Panc1 (cell line): ENCODE data around the gene FAM200B. TPM values are rescaled to one million over a fixed set of nuclear protein-coding genes. Genes with fewer than 3 reads are reported as not detected.

Experiments used
- ATAC-seq: fragments of 200-7000 bp; cut with Tn5 transposase; 2 replicates; pipeline ENCODE4 v1.9.1; 2020; ENCODE audit warnings: mild to moderate bottlenecking, moderate library complexity
- BruUV-seq: library from RNA; stranded (reverse); fragments of 400-500 nt; replicated peaks from 2 replicates; lab custom pipeline; 2021; lab: Mats Ljungman, UMichigan
- CTCF ChIA-PET: fragments of 300-600 bp; sonication (Branson Sonifier 250); formaldehyde crosslinking; loops from one replicate; lab custom pipeline; 2022; ENCODE audit warnings: antibody characterized with exemption; lab: Charles Lee
- POLR2A ChIA-PET: fragments of 300-600 bp; sonication (Branson Sonifier 250); formaldehyde crosslinking; loops from one replicate; lab custom pipeline; 2022; ENCODE audit warnings: antibody characterized with exemption; lab: Charles Lee
- DNase-seq: peaks from one replicate; pipeline ENCODE4 v3.0.0-alpha.2; 2010; ENCODE audit warnings: low read depth, low spot score
- H3K27ac ChIP-seq: 2 replicates; pipeline ENCODE4 v1.5.1; 2011; ENCODE audit warnings: mild to moderate bottlenecking, low read length, inconsistent platforms
- H3K27me3 ChIP-seq: fragments of 200-500 bp; sonication (Bioruptor generic); 2 replicates; pipeline ENCODE4 v1.6.0; 2014; ENCODE audit warnings: low read length, inconsistent platforms; ENCODE audit not compliant: control insufficient read depth, insufficient read depth
- H3K36me3 ChIP-seq: fragments of 200-500 bp; sonication (Bioruptor generic); 2 replicates; pipeline ENCODE4 v1.5.1; 2014; ENCODE audit warnings: inconsistent platforms, mild to moderate bottlenecking, low read length, moderate library complexity; ENCODE audit not compliant: control insufficient read depth, insufficient read depth
- H3K4me1 ChIP-seq: 2 replicates; pipeline ENCODE4 v1.5.1; 2011; ENCODE audit warnings: inconsistent platforms, mild to moderate bottlenecking, low read length, moderate library complexity; ENCODE audit not compliant: control insufficient read depth, insufficient read depth
- H3K4me3 ChIP-seq, 2 experiments: 2 replicates each; pipeline ENCODE4 v1.5.1; 2011 to 2012; ENCODE audit warnings: low read depth in 2 of 2, low read length in 2 of 2, mild to moderate bottlenecking in 2 of 2, inconsistent platforms in 1 of 2, moderate library complexity in 1 of 2
- H3K9me3 ChIP-seq: fragments of 200-500 bp; sonication (Bioruptor generic); 2 replicates; pipeline ENCODE4 v1.5.1; 2014; ENCODE audit warnings: low read depth, mild to moderate bottlenecking, inconsistent platforms, low read length, moderate library complexity; ENCODE audit not compliant: control insufficient read depth, insufficient read depth
- POLR2AphosphoS5 ChIP-seq: IDR thresholded peaks from 2 replicates; pipeline ENCODE4 v1.6.1; 2012; ENCODE audit warnings: mild to moderate bottlenecking, low read depth, low read length, moderate library complexity
- SIN3A ChIP-seq: IDR thresholded peaks from 2 replicates; pipeline ENCODE4 v1.6.1; 2012; ENCODE audit warnings: low read depth, mild to moderate bottlenecking, low read length, moderate library complexity, borderline replicate concordance; ENCODE audit not compliant: insufficient read depth
- TCF7L2 ChIP-seq: IDR thresholded peaks from 2 replicates; pipeline ENCODE4 v1.6.1; 2011; ENCODE audit warnings: mild to moderate bottlenecking, low read depth, low read length, inconsistent platforms
- in situ Hi-C: cut with HindIII; loops from 2 replicates; pipeline ENCODE4 v1.10.0; 2016; ENCODE audit warnings: low sequenced_read_pairs, low pct_unique_long_range_greater_than_20kb
- intact Hi-C: fragments of 100-400 bp; cut with micrococcal nuclease; formaldehyde crosslinking; loops from one replicate; pipeline ENCODE4 v1.10.0; 2022; ENCODE audit not compliant: unreplicated experiment
- total RNA-seq: library from RNA; stranded (reverse); gene quantifications from one replicate; pipeline ENCODE4 v1.2.1, GENCODE V29; 2021; ENCODE audit not compliant: unreplicated experiment
- TF ChIP-seq, protein P1 (sequence below), 2 experiments: IDR thresholded peaks; 2 replicates each; pipeline ENCODE4 v1.6.1; 2011 to 2012; ENCODE audit warnings: low read depth in 2 of 2, control low read depth in 1 of 2, low read length in 1 of 2, mild to moderate bottlenecking in 1 of 2, moderate library complexity in 1 of 2; ENCODE audit not compliant: insufficient read depth in 1 of 2
- TF ChIP-seq, protein P2 (sequence below): fragments of 450-650 bp; IDR thresholded peaks from 2 replicates; pipeline ENCODE4 v1.5.1; 2017; ENCODE audit warnings: mild to moderate bottlenecking

FAM200B gene
- total RNA-seq, 1 experiment from 2014 or later: 15.2 TPM

DNA sequence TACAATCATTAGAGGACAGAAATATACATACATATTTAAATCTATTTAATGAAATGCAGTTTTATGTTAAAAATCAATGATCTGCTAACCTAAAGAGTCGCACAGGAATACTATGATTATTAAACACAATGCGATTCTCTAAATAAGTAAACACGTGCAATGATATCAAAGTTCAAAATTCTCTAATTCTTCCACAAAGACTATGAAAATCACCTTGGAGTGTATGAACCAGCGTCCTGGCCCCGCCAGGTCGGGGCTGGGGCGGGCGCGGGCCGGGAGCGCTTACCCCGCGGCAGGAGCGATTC is 608 bp upstream of the FAM200B start:
- Histone ChIP-seq H3K4me3 (peak overlapping the region; percentile 93 to 94), H3K9me3 (no peaks in the 10 kb centered on the region), H3K27ac (peak overlapping the region; percentile 94), H3K4me1 (peaks cover 13% of the 10 kb centered on the region; the same call in 1 of the 2 replicates), H3K36me3 (peaks cover 7% of the 10 kb centered on the region), H3K27me3 (no peaks in the 10 kb centered on the region)
- in situ Hi-C loops: no loop called here
- TF ChIP-seq, protein P1, sequence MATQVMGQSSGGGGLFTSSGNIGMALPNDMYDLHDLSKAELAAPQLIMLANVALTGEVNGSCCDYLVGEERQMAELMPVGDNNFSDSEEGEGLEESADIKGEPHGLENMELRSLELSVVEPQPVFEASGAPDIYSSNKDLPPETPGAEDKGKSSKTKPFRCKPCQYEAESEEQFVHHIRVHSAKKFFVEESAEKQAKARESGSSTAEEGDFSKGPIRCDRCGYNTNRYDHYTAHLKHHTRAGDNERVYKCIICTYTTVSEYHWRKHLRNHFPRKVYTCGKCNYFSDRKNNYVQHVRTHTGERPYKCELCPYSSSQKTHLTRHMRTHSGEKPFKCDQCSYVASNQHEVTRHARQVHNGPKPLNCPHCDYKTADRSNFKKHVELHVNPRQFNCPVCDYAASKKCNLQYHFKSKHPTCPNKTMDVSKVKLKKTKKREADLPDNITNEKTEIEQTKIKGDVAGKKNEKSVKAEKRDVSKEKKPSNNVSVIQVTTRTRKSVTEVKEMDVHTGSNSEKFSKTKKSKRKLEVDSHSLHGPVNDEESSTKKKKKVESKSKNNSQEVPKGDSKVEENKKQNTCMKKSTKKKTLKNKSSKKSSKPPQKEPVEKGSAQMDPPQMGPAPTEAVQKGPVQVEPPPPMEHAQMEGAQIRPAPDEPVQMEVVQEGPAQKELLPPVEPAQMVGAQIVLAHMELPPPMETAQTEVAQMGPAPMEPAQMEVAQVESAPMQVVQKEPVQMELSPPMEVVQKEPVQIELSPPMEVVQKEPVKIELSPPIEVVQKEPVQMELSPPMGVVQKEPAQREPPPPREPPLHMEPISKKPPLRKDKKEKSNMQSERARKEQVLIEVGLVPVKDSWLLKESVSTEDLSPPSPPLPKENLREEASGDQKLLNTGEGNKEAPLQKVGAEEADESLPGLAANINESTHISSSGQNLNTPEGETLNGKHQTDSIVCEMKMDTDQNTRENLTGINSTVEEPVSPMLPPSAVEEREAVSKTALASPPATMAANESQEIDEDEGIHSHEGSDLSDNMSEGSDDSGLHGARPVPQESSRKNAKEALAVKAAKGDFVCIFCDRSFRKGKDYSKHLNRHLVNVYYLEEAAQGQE (IDR thresholded peaks at IDR 0.05; ENCODE audit: insufficient read depth in 1 of 2, low read depth in 2 of 2, low read length in 1 of 2): no peak
- TF ChIP-seq POLR2AphosphoS5: no peak
- no peak for TF ChIP-seq SIN3A
- TF ChIP-seq, protein P2, sequence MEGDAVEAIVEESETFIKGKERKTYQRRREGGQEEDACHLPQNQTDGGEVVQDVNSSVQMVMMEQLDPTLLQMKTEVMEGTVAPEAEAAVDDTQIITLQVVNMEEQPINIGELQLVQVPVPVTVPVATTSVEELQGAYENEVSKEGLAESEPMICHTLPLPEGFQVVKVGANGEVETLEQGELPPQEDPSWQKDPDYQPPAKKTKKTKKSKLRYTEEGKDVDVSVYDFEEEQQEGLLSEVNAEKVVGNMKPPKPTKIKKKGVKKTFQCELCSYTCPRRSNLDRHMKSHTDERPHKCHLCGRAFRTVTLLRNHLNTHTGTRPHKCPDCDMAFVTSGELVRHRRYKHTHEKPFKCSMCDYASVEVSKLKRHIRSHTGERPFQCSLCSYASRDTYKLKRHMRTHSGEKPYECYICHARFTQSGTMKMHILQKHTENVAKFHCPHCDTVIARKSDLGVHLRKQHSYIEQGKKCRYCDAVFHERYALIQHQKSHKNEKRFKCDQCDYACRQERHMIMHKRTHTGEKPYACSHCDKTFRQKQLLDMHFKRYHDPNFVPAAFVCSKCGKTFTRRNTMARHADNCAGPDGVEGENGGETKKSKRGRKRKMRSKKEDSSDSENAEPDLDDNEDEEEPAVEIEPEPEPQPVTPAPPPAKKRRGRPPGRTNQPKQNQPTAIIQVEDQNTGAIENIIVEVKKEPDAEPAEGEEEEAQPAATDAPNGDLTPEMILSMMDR: no peak
- no peak for TF ChIP-seq TCF7L2
- BruUV-seq: no TSS peak
- ATAC-seq (no peak), DNase-seq (no peak)
- CTCF ChIA-PET: no interaction called here
- POLR2A ChIA-PET: interaction anchor here (0.7 to 0.8 kb wide), 2 partner anchors 10 to 24 kb away, joined by 3 to 4 read pairs; no protein-coding TSS in a partner anchor
- intact Hi-C loops: no loop called here

DNA sequence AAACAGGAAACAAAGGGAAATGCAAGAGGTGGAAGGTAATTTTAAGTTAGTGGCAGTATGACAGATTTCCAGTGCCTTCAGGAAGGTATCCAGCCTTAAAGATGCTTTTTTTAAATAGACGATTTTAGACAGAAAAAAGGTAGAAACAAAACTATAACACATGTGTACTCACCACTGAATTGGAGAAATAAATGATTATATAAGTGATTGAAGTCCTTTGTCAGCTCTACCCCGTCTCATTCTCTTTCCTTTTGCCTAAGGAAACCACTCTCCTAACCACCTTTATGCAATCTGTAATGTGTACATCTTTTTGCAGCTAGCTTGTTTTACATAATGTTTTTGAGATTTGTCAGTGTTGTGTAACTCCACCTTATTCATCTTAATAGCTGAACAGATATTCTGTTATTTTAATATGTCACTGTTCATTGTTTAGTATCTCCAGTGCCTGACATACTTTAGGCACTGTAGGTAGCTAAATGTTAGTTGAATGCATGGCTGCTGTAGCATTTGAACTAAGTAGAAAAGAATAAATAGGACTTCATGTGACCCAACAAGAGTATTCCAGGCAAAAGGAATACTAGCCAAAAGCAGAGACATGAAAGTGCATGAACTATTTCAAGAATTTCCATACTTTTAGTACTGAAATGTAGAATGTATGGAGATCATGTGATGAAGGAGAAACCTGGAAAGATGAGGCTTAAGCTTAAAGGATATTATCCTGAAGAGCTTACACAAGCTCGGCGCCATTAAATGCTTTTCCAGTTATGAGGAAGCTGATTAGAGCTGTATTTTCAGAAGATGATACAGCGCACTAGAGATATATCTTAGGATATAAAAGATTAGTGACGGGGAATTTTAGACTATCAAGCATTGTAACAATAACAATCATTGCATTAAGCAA is 865 bp downstream of the FAM200B start:
- no peaks in the 10 kb centered on the region for H3K27me3 ChIP-seq
- BruUV-seq: no TSS peak
- peak overlapping the region; percentile 93 to 94 for H3K4me3 ChIP-seq
- H3K9me3 ChIP-seq: no peaks in the 10 kb centered on the region
- CTCF ChIA-PET: no interaction called here
- peaks cover 10% of the 10 kb centered on the region; the same call in 1 of the 2 replicates for H3K4me1 ChIP-seq
- peaks cover 16% of the 10 kb centered on the region for H3K36me3 ChIP-seq
- in situ Hi-C loops: no loop called here
- DNase-seq: no peak
- TF ChIP-seq, protein P1 (IDR thresholded peaks at IDR 0.05; ENCODE audit: insufficient read depth in 1 of 2, low read depth in 2 of 2, low read length in 1 of 2): no peak
- TF ChIP-seq TCF7L2: no peak
- no peak for TF ChIP-seq SIN3A
- TF ChIP-seq, protein P2: no peak
- TF ChIP-seq POLR2AphosphoS5: no peak
- peak overlapping the region; percentile 99 for H3K27ac ChIP-seq
- POLR2A ChIA-PET: interaction anchor here (0.6 to 0.7 kb wide), 2 partner anchors 296 to 723 kb away, joined by 3 read pairs; no protein-coding TSS in a partner anchor
- intact Hi-C loops: no loop called here
- no peak for ATAC-seq
